Tongue (tissue), 2 donors: ENCODE results near the gene MEIS2. TPM values are rescaled to one million over a fixed set of nuclear protein-coding genes. Genes with fewer than 3 reads are reported as not detected.

Experiments
- DNase-seq: peaks from one replicate; pipeline ENCODE4 v3.0.0-alpha.2; 2015
- total RNA-seq: library from RNA; depleted of rRNA; stranded (reverse); fragments of >200 nt; gene quantifications from one replicate; pipeline ENCODE4 v1.2.3, GENCODE V29; 2014

Gene MEIS2
- total RNA-seq, 1 donor from 2014 or later = 42.1 TPM

- no peak for DNase-seq
These were observed 173.9 kb downstream of the MEIS2 start for GRCh38 chr15:36926427-36926825.

- no peak for DNase-seq
These were observed 174.5 kb downstream of the MEIS2 start for GRCh38 chr15:36925653-36926426.

- no peak for DNase-seq
These were observed 175.3 kb downstream of the MEIS2 start for GRCh38 chr15:36925049-36925448.

GRCh38 chr15:36924034-36924433 lies 176.3 kb downstream of the MEIS2 start:
- no peak for DNase-seq

GRCh38 chr15:36921484-36922091 lies 178.8 kb downstream of the MEIS2 start:
- no peak for DNase-seq

DNA sequence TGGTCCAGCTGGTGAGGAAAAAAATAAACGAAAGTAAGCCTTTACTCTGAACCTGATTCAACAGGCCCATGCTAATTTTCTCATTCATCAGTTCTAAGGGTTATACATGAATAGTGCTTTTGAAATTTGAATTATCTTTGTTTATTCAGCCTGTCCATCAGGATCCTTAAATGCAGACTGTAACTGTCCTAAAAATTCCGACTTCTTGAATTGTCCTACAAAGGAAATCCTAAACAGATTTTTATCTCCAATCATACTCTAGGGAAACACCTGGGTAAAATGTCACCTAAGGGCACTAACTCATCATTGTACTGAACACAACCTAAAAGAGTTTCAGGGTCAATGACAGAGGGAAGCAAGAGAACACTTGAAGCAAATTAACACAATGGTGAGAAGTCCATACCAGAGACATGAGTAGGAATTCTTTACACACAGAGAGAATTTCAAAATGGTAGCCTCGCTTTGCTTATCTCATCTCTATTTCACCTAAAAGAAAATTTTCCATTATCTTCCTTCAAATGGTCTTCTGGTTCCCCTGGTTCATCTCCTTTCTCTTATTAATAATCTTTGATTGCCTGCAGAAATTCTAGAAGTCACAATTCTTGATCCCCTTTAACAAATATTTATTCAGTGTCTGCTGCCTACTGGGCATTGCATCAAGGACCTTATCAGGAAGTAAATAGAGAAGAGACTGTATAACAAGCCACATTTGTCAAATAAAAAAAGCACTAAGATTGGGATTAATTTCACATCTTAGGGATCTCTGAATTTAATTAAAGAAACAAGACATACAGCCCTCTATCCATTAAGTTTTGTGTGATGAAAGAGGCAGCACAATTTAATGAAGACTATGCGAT lies 182.7 kb downstream of the MEIS2 start:
- no peak for DNase-seq

- no peak for DNase-seq
These were observed 185.2 kb downstream of the MEIS2 start for GRCh38 chr15:36914960-36915808.

GRCh38 chr15:36914466-36914865 lies 185.9 kb downstream of the MEIS2 start:
- DNase-seq = no peak

DNA sequence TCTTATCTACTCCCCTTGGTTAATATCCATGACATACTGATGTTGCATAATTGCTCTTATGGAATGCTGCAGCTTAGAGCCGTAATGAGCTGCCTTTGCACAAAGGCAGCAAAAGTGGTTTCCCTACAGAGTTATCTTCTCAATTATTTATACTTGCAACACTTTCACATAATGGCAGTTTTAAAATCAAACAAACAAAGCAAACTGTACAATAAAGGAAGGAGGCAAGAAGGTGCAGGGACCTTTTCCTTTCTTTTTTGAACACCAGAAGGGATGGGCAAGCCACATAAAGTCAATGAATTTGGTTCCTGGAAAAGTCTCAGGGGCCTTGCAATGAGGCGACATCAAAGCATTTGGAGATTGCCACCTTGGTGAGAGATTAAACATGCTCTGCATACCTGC lies 188.0 kb downstream of the MEIS2 start:
- no peak for DNase-seq

GRCh38 chr15:36911322-36911944 lies 188.9 kb downstream of the MEIS2 start:
- DNase-seq = no peak

DNA sequence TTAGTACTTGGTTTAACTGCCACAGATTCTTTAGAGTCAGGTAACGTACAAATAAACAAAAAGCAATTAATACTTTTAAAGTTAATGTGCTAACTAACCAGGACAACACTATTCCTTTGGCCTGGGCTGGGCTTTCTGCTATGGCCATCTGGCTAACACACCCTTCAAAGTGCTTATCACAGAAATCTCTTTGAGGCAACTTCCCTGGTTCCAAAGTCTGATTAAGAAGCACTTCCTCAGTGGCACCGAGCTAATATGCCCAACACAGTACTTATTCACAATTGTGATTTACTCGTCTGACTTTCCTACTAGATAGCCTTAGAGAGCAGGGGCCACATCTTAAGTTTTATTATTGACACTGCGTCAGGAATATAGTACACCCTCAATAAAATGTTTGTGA lies 191.4 kb downstream of the MEIS2 start:
- no peak for DNase-seq

DNA sequence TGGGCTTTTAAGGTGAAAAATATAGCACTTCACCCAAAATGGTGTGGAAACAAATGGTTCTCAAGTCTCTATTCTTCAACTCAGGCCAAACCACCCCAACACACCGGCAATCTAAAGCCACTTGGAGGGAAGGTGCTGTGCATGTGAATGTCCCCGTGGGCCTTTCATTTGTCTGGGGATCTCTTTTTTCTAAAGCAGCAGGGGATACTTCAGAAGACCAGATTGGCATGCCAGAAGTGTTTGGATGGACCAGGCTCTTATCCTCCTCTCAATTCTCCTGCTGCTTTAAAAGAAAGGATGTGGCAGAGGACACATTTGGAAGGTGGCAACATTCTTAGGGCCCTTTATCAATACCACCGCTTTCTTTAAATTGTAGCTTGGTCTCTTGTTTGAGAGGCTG lies 193.1 kb downstream of the MEIS2 start:
- DNase-seq = no peak

DNA sequence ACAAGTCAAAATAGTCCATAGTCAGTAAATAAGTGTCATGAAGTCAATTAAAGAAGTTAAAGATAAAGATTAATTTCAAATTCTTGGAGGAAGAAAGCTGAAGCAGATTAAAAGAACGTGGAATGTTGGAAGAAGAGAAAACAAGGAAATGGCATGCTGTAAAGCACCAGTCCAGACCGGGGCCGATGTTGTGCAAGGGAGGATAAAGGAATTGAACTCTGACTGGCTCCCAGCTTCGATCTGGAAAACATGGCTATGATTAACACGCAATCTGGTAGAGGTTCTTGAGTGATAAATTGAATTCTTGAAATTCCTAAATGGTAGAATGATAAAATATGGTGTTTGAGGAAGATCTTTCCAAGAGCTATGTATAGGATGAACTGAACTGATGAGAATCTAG lies 194.4 kb downstream of the MEIS2 start:
- DNase-seq = no peak

DNA sequence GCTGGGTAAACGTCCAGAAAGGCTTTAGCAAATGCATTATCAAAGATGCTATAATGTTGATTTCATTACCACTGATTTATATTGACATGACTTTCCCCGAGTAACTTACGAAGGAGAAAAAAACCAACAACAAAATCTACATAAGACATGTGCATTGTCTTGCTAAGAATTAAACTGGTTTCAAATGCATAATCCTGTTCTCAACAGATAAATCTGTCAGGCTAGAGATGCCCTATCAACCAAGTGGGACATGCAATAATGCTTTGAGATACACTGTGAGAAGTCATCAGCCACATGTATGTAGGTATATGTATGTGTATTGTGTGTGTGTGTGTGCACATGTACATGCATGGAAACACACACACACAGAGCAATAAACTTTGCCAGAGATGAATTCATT lies 195.6 kb downstream of the MEIS2 start:
- DNase-seq = no peak

GRCh38 chr15:36903922-36904556 lies 196.3 kb downstream of the MEIS2 start:
- peak; percentile 76 for DNase-seq

- DNase-seq = no peak
These were observed 197.2 kb downstream of the MEIS2 start for GRCh38 chr15:36903195-36903594.

DNA sequence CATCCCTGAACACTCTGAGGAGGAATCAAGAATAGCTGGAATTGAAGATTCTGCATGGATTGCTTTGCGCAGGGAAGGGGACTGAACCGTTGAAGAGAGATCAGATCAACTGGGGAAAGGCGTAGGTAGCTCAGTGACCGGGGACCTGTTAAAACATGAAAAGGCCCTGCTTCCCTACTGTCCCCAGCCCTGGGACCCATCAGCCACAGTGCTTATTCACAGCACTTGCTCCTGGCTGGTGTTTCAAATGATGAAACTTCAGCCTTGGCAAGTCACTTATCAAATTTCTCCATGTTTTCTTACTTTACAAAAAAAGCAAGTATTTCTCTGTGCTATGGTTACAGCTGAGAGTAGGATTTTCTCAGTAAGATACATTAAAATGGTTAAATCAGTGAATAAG lies 199.3 kb downstream of the MEIS2 start:
- no peak for DNase-seq

- no peak for DNase-seq
These were observed 200.7 kb downstream of the MEIS2 start for GRCh38 chr15:36899696-36900095.

- DNase-seq = no peak
These were observed 201.7 kb downstream of the MEIS2 start for GRCh38 chr15:36898536-36899126.

GRCh38 chr15:36897834-36898233 lies 202.5 kb downstream of the MEIS2 start:
- DNase-seq = no peak

DNA sequence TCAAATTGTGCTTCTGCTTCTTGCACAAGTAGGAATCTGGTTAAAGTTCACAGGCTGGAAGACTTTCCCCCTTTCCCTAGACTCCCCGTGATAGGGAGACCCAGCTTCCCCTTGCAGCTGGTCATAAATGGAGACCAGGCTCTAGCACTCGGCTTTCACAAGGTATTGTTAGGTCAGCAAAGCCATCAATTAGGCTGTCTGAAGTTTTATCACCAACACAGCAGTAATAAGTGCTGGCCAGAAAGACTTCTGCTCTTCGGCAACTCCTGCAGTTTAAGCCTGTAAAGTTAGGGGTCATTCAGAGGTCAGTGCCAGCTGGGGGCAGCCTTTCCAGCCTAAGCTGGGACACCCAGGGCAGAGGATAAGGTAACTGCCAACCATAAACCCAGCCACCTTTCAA lies 203.4 kb downstream of the MEIS2 start:
- DNase-seq = no peak
